Transverse colon (tissue), 4 donors: ENCODE results near the gene ETDC.

ENCODE experiments used
- CTCF ChIP-seq, 5 experiments: fragments of 200-600 bp in 3 of 5; fragments of 450-650 bp in 2 of 5; sonication (generic) in 3 of 5; IDR thresholded peaks; 1 replicate in 2 of 5; 2 replicates in 3 of 5; pipeline ENCODE4 v1.5.1; 2016 to 2017; ENCODE audit warnings: antibody characterized with exemption in 5 of 5, inconsistent platforms in 3 of 5, mild to moderate bottlenecking in 2 of 5, moderate library complexity in 1 of 5
- EP300 ChIP-seq: sonication (generic); formaldehyde crosslinking; IDR thresholded peaks from one replicate; pipeline ENCODE4 v1.6.1; 2017; ENCODE audit warnings: antibody characterized with exemption, low read depth
- POLR2A ChIP-seq: fragments of 450-650 bp; IDR thresholded peaks from one replicate; pipeline ENCODE4 v1.6.1; 2016; ENCODE audit warnings: antibody characterized with exemption, mild to moderate bottlenecking, moderate library complexity
- POLR2AphosphoS5 ChIP-seq, 3 donors: sonication (generic); formaldehyde crosslinking; IDR thresholded peaks; one replicate each; pipeline ENCODE4 v1.6.1; 2016; ENCODE audit warnings: antibody characterized with exemption in 3 of 3

- TF ChIP-seq CTCF (IDR thresholded peaks at IDR 0.05) (no peak), POLR2A (no peak), POLR2AphosphoS5 (IDR thresholded peaks at IDR 0.05) (no peak), EP300 (no peak)
These were observed 2.1 kb upstream of the ETDC start for GRCh38 chrX:135307171-135307570.
